Skin of body (tissue), 2 donors: ENCODE results near the gene SNX30. TPM values are rescaled to one million over a fixed set of nuclear protein-coding genes. Genes with fewer than 3 reads are reported as not detected.

Source experiments
- DNase-seq: peaks from one replicate; lab custom pipeline; 2025; lab: John Stamatoyannopoulos, UW
- total RNA-seq: library from RNA; depleted of rRNA; stranded (reverse); fragments of >200 nt; gene quantifications from one replicate; pipeline ENCODE4 v1.2.3, GENCODE V29; 2014

Gene SNX30
- total RNA-seq, 1 donor from 2014 or later, result 13.3 TPM

GRCh38 chr9:112780450-112781036, 30.0 kb downstream of the SNX30 start:
- DNase-seq, result no peak

- DNase-seq, result no peak
Measured at GRCh38 chr9:112782218-112782617, 31.7 kb downstream of the SNX30 start.

- DNase-seq, result no peak
Measured at GRCh38 chr9:112783551-112783954, 33.0 kb downstream of the SNX30 start.

- DNase-seq, result no peak
Measured at GRCh38 chr9:112784020-112784785, 33.6 kb downstream of the SNX30 start.

- DNase-seq, result no peak
Measured at GRCh38 chr9:112785986-112786385, 35.4 kb downstream of the SNX30 start.

GRCh38 chr9:112786829-112787520, 36.4 kb downstream of the SNX30 start:
- no peak for DNase-seq

GRCh38 chr9:112787978-112788377, 37.4 kb downstream of the SNX30 start:
- no peak for DNase-seq

- peak; percentile 14 for DNase-seq
Measured at GRCh38 chr9:112789473-112789872, 38.9 kb downstream of the SNX30 start.

- no peak for DNase-seq
Measured at GRCh38 chr9:112789891-112790774, 39.6 kb downstream of the SNX30 start.

- DNase-seq, result no peak
Measured at GRCh38 chr9:112792670-112793069, 42.1 kb downstream of the SNX30 start.

- DNase-seq, result no peak
Measured at GRCh38 chr9:112793213-112793810, 42.8 kb downstream of the SNX30 start.

GRCh38 chr9:112794731-112795130, 44.2 kb downstream of the SNX30 start:
- no peak for DNase-seq

GRCh38 chr9:112795921-112796320, 45.4 kb downstream of the SNX30 start:
- DNase-seq, result no peak

GRCh38 chr9:112796485-112796884, 45.9 kb downstream of the SNX30 start:
- DNase-seq, result no peak

- DNase-seq, result no peak
Measured at GRCh38 chr9:112809351-112809848, 58.8 kb downstream of the SNX30 start.

GRCh38 chr9:112809906-112810305, 59.3 kb downstream of the SNX30 start:
- no peak for DNase-seq

- DNase-seq, result no peak
Measured at GRCh38 chr9:112810696-112811490, 60.3 kb downstream of the SNX30 start.

- no peak for DNase-seq
Measured at GRCh38 chr9:112811518-112811917, 61.0 kb downstream of the SNX30 start.

- no peak for DNase-seq
Measured at GRCh38 chr9:112815868-112816267, 65.3 kb downstream of the SNX30 start.

GRCh38 chr9:112817860-112818203, 67.3 kb downstream of the SNX30 start:
- no peak for DNase-seq
